K562 (cell line): Measurements from ENCODE around the gene IFT122. TPM values are rescaled to one million over a fixed set of nuclear protein-coding genes. Genes with fewer than 3 reads are reported as not detected.

Experiments used
- ARID3A ChIP-seq: IDR thresholded peaks from 2 replicates; pipeline ENCODE4 v1.6.1; 2012; ENCODE audit warnings: low read depth, low read length, improper control_type of control experiment, borderline replicate concordance
- BCOR ChIP-seq: fragments of 450-650 bp; IDR thresholded peaks from 2 replicates; pipeline ENCODE4 v1.6.1; 2016
- GABPA ChIP-seq: fragments of 200-800 bp; sonication (Bioruptor generic); conservative IDR thresholded peaks from 2 replicates; pipeline ENCODE4 v1.6.1; 2016; ENCODE audit warnings: low read depth, missing genetic modification characterization, missing compliant biosample characterization
- HSF4 ChIP-seq: fragments of 250-450 bp; sonication (Bioruptor Pico); IDR thresholded peaks from 2 replicates; pipeline ENCODE4 v2.1.2; 2022; ENCODE audit warnings: mild to moderate bottlenecking, moderate library complexity, borderline replicate concordance
- ILK ChIP-seq: fragments of 450-650 bp; IDR thresholded peaks from 2 replicates; pipeline ENCODE4 v1.6.1; 2016; ENCODE audit warnings: missing genetic modification characterization, low read depth, mild to moderate bottlenecking, missing compliant biosample characterization, moderate library complexity, borderline replicate concordance
- KDM4B ChIP-seq, 2 experiments: fragments of 450-650 bp in 1 of 2; sonication (generic) in 1 of 2; IDR thresholded peaks; 2 replicates each; pipeline ENCODE4 v1.6.1; 2016 to 2017; ENCODE audit warnings: borderline replicate concordance in 2 of 2, antibody characterized with exemption in 1 of 2, low read depth in 1 of 2, mild to moderate bottlenecking in 1 of 2
- MCM3 ChIP-seq: fragments of 450-650 bp; IDR thresholded peaks from 2 replicates; pipeline ENCODE4 v1.6.1; 2016
- NFE2 ChIP-seq: IDR thresholded peaks from 2 replicates; pipeline ENCODE4 v1.6.1; 2014; ENCODE audit warnings: antibody characterized with exemption, low read depth
- NFRKB ChIP-seq: fragments of 450-650 bp; IDR thresholded peaks from 2 replicates; pipeline ENCODE4 v1.6.1; 2016; ENCODE audit warnings: low read depth
- POLR2AphosphoS2 ChIP-seq: IDR thresholded peaks from 2 replicates; pipeline ENCODE4 v1.6.1; 2012; ENCODE audit warnings: low read length, improper control_type of control experiment
- POLR3G ChIP-seq: IDR thresholded peaks from 2 replicates; pipeline ENCODE4 v1.6.1; 2011; ENCODE audit not compliant: insufficient read length, insufficient replicate concordance; ENCODE audit errors: extremely low read depth
- POU5F1 ChIP-seq: fragments of 150-350 bp; IDR thresholded peaks from 2 replicates; pipeline ENCODE4 v1.6.1; 2014; ENCODE audit warnings: borderline replicate concordance, low read length, low read depth, mild to moderate bottlenecking; ENCODE audit not compliant: partially characterized antibody
- PRPF4 ChIP-seq: fragments of 200-400 bp; formaldehyde crosslinking; IDR thresholded peaks from one replicate; pipeline ENCODE4 v1.6.1; 2017; ENCODE audit warnings: low read length, low read depth, mild to moderate bottlenecking; ENCODE audit not compliant: insufficient read depth, poor library complexity, severe bottlenecking
- RBM22 ChIP-seq: fragments of 200-400 bp; formaldehyde crosslinking; IDR thresholded peaks from 2 replicates; pipeline ENCODE4 v1.6.1; 2018; ENCODE audit warnings: low read length, low read depth; ENCODE audit not compliant: poor library complexity, severe bottlenecking
- TCF3 ChIP-seq: sonication (generic); formaldehyde crosslinking; IDR thresholded peaks from 2 replicates; pipeline ENCODE4 v1.4.0; 2020; ENCODE audit warnings: mild to moderate bottlenecking, missing genetic modification reagents
- TEAD4 ChIP-seq, 2 experiments: sonication (generic) in 1 of 2; formaldehyde crosslinking in 1 of 2; IDR thresholded peaks; 2 replicates each; pipeline versions ENCODE4 v1.6.1 to v1.8.0; 2012 to 2022; ENCODE audit warnings: borderline replicate concordance in 1 of 2, inconsistent platforms in 1 of 2, low read length in 1 of 2, mild to moderate bottlenecking in 1 of 2, missing genetic modification reagents in 1 of 2
- THRB ChIP-seq: fragments of 450-650 bp; formaldehyde crosslinking; conservative IDR thresholded peaks from 2 replicates; pipeline ENCODE4 v1.4.0; 2022; ENCODE audit warnings: mild to moderate bottlenecking, missing genetic modification characterization
- TSC22D4 ChIP-seq: fragments of 450-650 bp; IDR thresholded peaks from 2 replicates; pipeline ENCODE4 v1.6.1; 2016; ENCODE audit warnings: missing genetic modification characterization, missing biosample characterization, control low read depth
- ZC3H8 ChIP-seq: fragments of 450-650 bp; IDR thresholded peaks from 2 replicates; pipeline ENCODE4 v1.6.1; 2017
- ZKSCAN3 ChIP-seq: fragments of 250-450 bp; sonication (Bioruptor Pico); IDR thresholded peaks from 2 replicates; pipeline ENCODE4 v1.4.0; 2020
- ZKSCAN8 ChIP-seq: fragments of 200-800 bp; sonication (Bioruptor generic); IDR thresholded peaks from 2 replicates; pipeline ENCODE4 v1.6.1; 2016; ENCODE audit warnings: missing genetic modification characterization, missing compliant biosample characterization
- ZNF436 ChIP-seq: fragments of 250-450, 450-650 bp; sonication (Bioruptor Pico); formaldehyde crosslinking; IDR thresholded peaks from 2 replicates; pipeline ENCODE4 v1.7.0; 2020; ENCODE audit warnings: mild to moderate bottlenecking
- ZNF57 ChIP-seq: fragments of 450-650 bp; formaldehyde crosslinking; IDR thresholded peaks from 2 replicates; pipeline ENCODE4 v1.4.0; 2020; ENCODE audit warnings: mild to moderate bottlenecking, moderate library complexity
- ZNF586 ChIP-seq: fragments of 450-650 bp; formaldehyde crosslinking; conservative IDR thresholded peaks from 2 replicates; pipeline ENCODE4 v1.4.0; 2020; ENCODE audit warnings: mild to moderate bottlenecking, moderate library complexity
- polyA plus RNA-seq, 8 experiments: library from polyadenylated mRNA; depleted of rRNA in 4 of 8; stranded (reverse) in 5 of 8; unstranded in 3 of 8; fragments of >200 nt; fragmentation: Nextera tagmentation in 2 of 8; fragmentation: Illumina TruSeq in 1 of 8; extraction: Ambion mirVana in 2 of 8; extraction: Trizol in 1 of 8; gene quantifications; 2 replicates each; pipeline versions ENCODE4 v1.2.1 to v1.2.3, GENCODE V29; 2011 to 2014; ENCODE audit warnings: inconsistent platforms in 1 of 8, missing spikeins in 1 of 8
- total RNA-seq, 7 experiments: library from RNA; depleted of rRNA in 6 of 7; stranded (reverse); fragments of >200 nt in 6 of 7; fragmentation: Illumina TruSeq in 2 of 7; extraction: Trizol in 2 of 7; gene quantifications; 2 replicates each; pipeline versions ENCODE4 v1.2.1 to v1.2.3, GENCODE V29; 2011 to 2021; ENCODE audit warnings: low replicate concordance in 1 of 7
- TF ChIP-seq, protein P1 (sequence below): fragments of 250-450 bp; sonication (Bioruptor Pico); IDR thresholded peaks from 2 replicates; pipeline ENCODE4 v1.8.0; 2022; ENCODE audit warnings: moderate library complexity, mild to moderate bottlenecking, inconsistent platforms

Gene IFT122
- total and polyA plus RNA-seq, 9 of the 15 experiments (the other 6 are each of a cell fraction or from before 2014, with no cell fraction given): 2.4 to 11.5 (median 7.7) TPM

DNA sequence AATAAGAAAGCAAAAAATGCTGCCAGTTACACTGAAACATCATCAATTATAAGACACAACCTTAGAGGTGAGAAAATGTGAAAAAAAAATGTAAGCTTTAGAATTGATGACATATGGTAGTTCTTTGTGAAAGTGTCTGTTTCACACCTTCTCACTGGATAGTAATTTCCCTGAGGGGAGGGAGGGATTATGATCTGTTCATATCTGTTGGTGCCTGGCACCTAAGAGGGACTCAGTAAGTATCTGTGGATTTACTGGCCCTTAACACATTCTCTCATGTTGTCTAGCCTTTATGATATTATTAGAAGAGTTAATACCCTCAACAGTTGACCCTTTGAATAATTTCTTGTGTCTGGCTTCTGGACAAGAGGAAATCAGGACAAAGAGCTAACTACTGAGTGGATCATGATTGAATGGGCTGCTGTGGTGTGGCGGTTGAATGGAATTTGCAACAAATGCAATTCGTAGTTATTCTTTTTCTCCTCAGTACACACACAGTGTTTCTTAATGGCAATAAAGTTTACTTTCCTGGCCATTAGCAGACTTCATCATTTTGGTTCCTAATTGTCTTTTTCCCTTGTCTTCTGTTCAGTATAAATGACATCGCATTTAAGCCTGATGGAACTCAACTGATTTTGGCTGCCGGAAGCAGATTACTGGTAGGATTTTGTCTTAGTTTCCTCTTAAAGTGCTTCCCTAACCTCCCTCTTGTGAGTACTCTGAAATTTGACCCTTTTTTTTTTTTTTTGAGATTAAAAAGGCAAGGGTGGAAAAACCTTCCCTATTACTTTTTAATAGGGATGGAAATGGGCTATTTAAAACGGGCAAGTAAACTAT lies 9.5 kb downstream of the IFT122 start (continued):
- TF ChIP-seq ZC3H8: no peak
- no peak for TF ChIP-seq ZNF57 (CRISPR knock-in tag)
- no peak for TF ChIP-seq MCM3
- 0 out of 2 replicates have a peak, but pooled peaks have one; percentile 1 for TF ChIP-seq NFRKB
- no peak for TF ChIP-seq THRB (CRISPR knock-in tag)
- no peak for TF ChIP-seq TSC22D4 (tag)
- TF ChIP-seq NFE2: peak; percentile 46; the same call in 1 of the 2 replicates
- no peak for TF ChIP-seq PRPF4
- no peak for TF ChIP-seq BCOR
- TF ChIP-seq ZKSCAN3 (CRISPR knock-in tag): no peak
- no peak for TF ChIP-seq HSF4 (CRISPR knock-in tag)
- no peak for TF ChIP-seq POLR3G
- no peak for TF ChIP-seq ZKSCAN8
- TF ChIP-seq, protein P1, sequence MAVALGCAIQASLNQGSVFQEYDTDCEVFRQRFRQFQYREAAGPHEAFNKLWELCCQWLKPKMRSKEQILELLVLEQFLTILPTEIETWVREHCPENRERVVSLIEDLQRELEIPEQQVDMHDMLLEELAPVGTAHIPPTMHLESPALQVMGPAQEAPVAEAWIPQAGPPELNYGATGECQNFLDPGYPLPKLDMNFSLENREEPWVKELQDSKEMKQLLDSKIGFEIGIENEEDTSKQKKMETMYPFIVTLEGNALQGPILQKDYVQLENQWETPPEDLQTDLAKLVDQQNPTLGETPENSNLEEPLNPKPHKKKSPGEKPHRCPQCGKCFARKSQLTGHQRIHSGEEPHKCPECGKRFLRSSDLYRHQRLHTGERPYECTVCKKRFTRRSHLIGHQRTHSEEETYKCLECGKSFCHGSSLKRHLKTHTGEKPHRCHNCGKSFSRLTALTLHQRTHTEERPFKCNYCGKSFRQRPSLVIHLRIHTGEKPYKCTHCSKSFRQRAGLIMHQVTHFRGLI (CRISPR knock-in tag): no peak
- TF ChIP-seq POLR2AphosphoS2: no peak
- TF ChIP-seq RBM22: no peak
- TF ChIP-seq ZNF436: no peak
- no peak for TF ChIP-seq KDM4B (IDR thresholded peaks at IDR 0.05; ENCODE audit: borderline replicate concordance in 2 of 2, low read depth in 1 of 2)
- no peak for TF ChIP-seq POU5F1
- TF ChIP-seq GABPA (tag): peak; percentile 47; the same call in 1 of the 2 replicates
- TF ChIP-seq TCF3 (CRISPR knock-in tag): peak; percentile 32; the same call in 1 of the 2 replicates
- peak; percentile 51; the same call in 1 of the 2 replicates for TF ChIP-seq TEAD4 (IDR thresholded peaks at IDR 0.05; ENCODE audit: low read length)
- TF ChIP-seq TEAD4 (CRISPR knock-in tag; IDR thresholded peaks at IDR 0.05; ENCODE audit: borderline replicate concordance): no peak
- no peak for TF ChIP-seq ZNF586 (CRISPR knock-in tag)
- no peak for TF ChIP-seq ARID3A
- no peak for TF ChIP-seq ILK (tag)
